Endothelial cell of umbilical vein (primary cell): ENCODE measurements around the gene PCTP. TPM values are rescaled to one million over a fixed set of nuclear protein-coding genes. Genes with fewer than 3 reads are reported as not detected.

Experiments used
- BruUV-seq: library from RNA; stranded (reverse); fragments of 400-500 nt; replicated peaks from 2 replicates; lab custom pipeline; 2021; lab: Mats Ljungman, UMichigan
- CTCF ChIA-PET: fragments of 300-600, 350-600 bp; sonication (Branson Sonifier 250); formaldehyde crosslinking; loops from one replicate; lab custom pipeline; 2021; ENCODE audit warnings: antibody characterized with exemption, inconsistent platforms; lab: Charles Lee
- POLR2A ChIA-PET: fragments of 300-600, 350-600 bp; sonication (Branson Sonifier 250); formaldehyde crosslinking; loops from one replicate; lab custom pipeline; 2021; ENCODE audit warnings: antibody characterized with exemption, inconsistent platforms; lab: Charles Lee
- DNase-seq: peaks from one replicate; pipeline ENCODE4 v3.0.0-alpha.2; 2011; ENCODE audit warnings: low read depth, low spot score
- FAIRE-seq: peaks from 2 replicates; lab custom pipeline; 2011; peaks lifted over from hg19 to GRCh38; lab: Jason Lieb, UNC
- H2AFZ ChIP-seq: 2 replicates; pipeline ENCODE4 v1.6.0; 2012; ENCODE audit warnings: low read depth, low read length, control low read depth, inconsistent platforms
- H3K27ac ChIP-seq: 2 replicates; pipeline ENCODE4 v1.5.1; 2011; ENCODE audit warnings: low read depth, mild to moderate bottlenecking, control low read depth, low read length, moderate library complexity; ENCODE audit not compliant: insufficient read depth
- H3K27me3 ChIP-seq, 2 experiments: 2 replicates each; pipeline versions ENCODE4 v1.6.0 to v1.6.1; 2011; ENCODE audit warnings: low read length in 2 of 2, mixed read lengths in 1 of 2; ENCODE audit not compliant: control insufficient read depth in 2 of 2, insufficient read depth in 2 of 2
- H3K36me3 ChIP-seq, 2 experiments: 2 replicates in 1 of 2; 3 replicates in 1 of 2; pipeline ENCODE4 v1.5.1; 2011; ENCODE audit warnings: low read length in 2 of 2, mild to moderate bottlenecking in 1 of 2, moderate library complexity in 1 of 2; ENCODE audit not compliant: control insufficient read depth in 2 of 2, insufficient read depth in 2 of 2; ENCODE audit errors: extremely low read depth in 1 of 2
- H3K4me1 ChIP-seq: 3 replicates; pipeline ENCODE4 v1.5.1; 2011; ENCODE audit warnings: mild to moderate bottlenecking, low read length; ENCODE audit not compliant: control insufficient read depth, insufficient read depth; ENCODE audit errors: extremely low read depth
- H3K4me2 ChIP-seq: 2 replicates; pipeline ENCODE4 v1.6.1; 2011; ENCODE audit warnings: low read length, control low read depth, mixed read lengths; ENCODE audit not compliant: insufficient read depth
- H3K4me3 ChIP-seq, 3 experiments: fragments of 200-600 bp in 1 of 3; sonication (generic), shearing (Covaris generic) in 1 of 3; replicated peaks in 1 of 3; 2 replicates each; pipeline ENCODE4 v1.5.1; 2011 to 2016; ENCODE audit warnings: control low read depth in 3 of 3, low read length in 3 of 3, mild to moderate bottlenecking in 2 of 3, inconsistent platforms in 1 of 3, low read depth in 1 of 3, moderate library complexity in 1 of 3; ENCODE audit not compliant: insufficient read depth in 1 of 3
- H3K79me2 ChIP-seq: 2 replicates; pipeline ENCODE4 v1.6.0; 2012; ENCODE audit warnings: low read length, inconsistent platforms; ENCODE audit not compliant: control insufficient read depth, insufficient read depth
- H3K9ac ChIP-seq: replicated peaks from 2 replicates; pipeline ENCODE3; 2011; ENCODE audit warnings: low read length, control low read depth; ENCODE audit not compliant: insufficient read depth; ENCODE audit errors: extremely low read depth
- H3K9me1 ChIP-seq: replicated peaks from 3 replicates; pipeline ENCODE4 v1.6.0; 2011; ENCODE audit warnings: mild to moderate bottlenecking, low read length; ENCODE audit not compliant: control insufficient read depth, insufficient read depth; ENCODE audit errors: extremely low read depth
- H3K9me3 ChIP-seq: replicated peaks from 2 replicates; pipeline ENCODE4 v1.5.1; 2012; ENCODE audit warnings: low read length, inconsistent platforms; ENCODE audit not compliant: control insufficient read depth, insufficient read depth
- H4K20me1 ChIP-seq: replicated peaks from 2 replicates; pipeline ENCODE3; 2011; ENCODE audit warnings: mild to moderate bottlenecking, low read length; ENCODE audit not compliant: control insufficient read depth, insufficient read depth; ENCODE audit errors: extremely low read depth
- CTCF ChIP-seq, 2 donors: IDR thresholded peaks; 1 replicate in 1 of 2; 2 replicates in 1 of 2; pipeline ENCODE4 v1.5.1; 2011; ENCODE audit warnings: low read length in 2 of 2, mild to moderate bottlenecking in 2 of 2, moderate library complexity in 2 of 2, control low read depth in 1 of 2, inconsistent platforms in 1 of 2, low read depth in 1 of 2; ENCODE audit not compliant: insufficient read depth in 1 of 2; ENCODE audit errors: extremely low read depth in 1 of 2
- EZH2 ChIP-seq: IDR thresholded peaks from 2 replicates; pipeline ENCODE4 v1.6.1; 2012; ENCODE audit warnings: borderline replicate concordance, low read depth, mild to moderate bottlenecking, moderate library complexity, low read length, inconsistent platforms; ENCODE audit not compliant: severe bottlenecking
- FOS ChIP-seq: IDR thresholded peaks from 2 replicates; pipeline ENCODE4 v1.6.1; 2011; ENCODE audit warnings: mild to moderate bottlenecking, low read length, moderate library complexity, borderline replicate concordance; ENCODE audit not compliant: insufficient read depth
- GATA2 ChIP-seq: IDR thresholded peaks from 2 replicates; pipeline ENCODE4 v1.7.0; 2011; ENCODE audit warnings: low read depth, mild to moderate bottlenecking, moderate library complexity, mixed read lengths, low read length; ENCODE audit not compliant: insufficient read length, insufficient read depth
- JUN ChIP-seq: IDR thresholded peaks from 2 replicates; pipeline ENCODE4 v1.6.1; 2011; ENCODE audit warnings: borderline replicate concordance, low read depth; ENCODE audit not compliant: insufficient read length, insufficient read depth
- MAX ChIP-seq: IDR thresholded peaks from 2 replicates; pipeline ENCODE4 v1.6.1; 2011; ENCODE audit not compliant: insufficient read depth, insufficient read length
- MYC ChIP-seq: IDR thresholded peaks from one replicate; pipeline ENCODE4 v1.6.1; 2011; ENCODE audit warnings: mild to moderate bottlenecking, low read depth, low read length
- POLR2A ChIP-seq: IDR thresholded peaks from 2 replicates; pipeline ENCODE4 v1.6.1; 2012; ENCODE audit warnings: low read depth, mild to moderate bottlenecking, control low read depth, low read length
- POLR2AphosphoS5 ChIP-seq: IDR thresholded peaks from 2 replicates; pipeline ENCODE4 v1.6.1; 2012; ENCODE audit warnings: low read depth, mild to moderate bottlenecking, control low read depth, low read length, moderate library complexity; ENCODE audit not compliant: insufficient read depth
- dilution Hi-C: fragments of 300-500 bp; cut with MboI; formaldehyde crosslinking; loops from one replicate; pipeline ENCODE4 v1.15.0; 2019; ENCODE audit warnings: low sequenced_read_pairs; ENCODE audit not compliant: extremely low pct_ligation_motif_present
- intact Hi-C: fragments of 100-400 bp; cut with micrococcal nuclease; formaldehyde crosslinking; loops from one replicate; pipeline ENCODE4 v1.10.0; 2022
- polyA plus RNA-seq, 4 experiments: library from polyadenylated mRNA; depleted of rRNA in 3 of 4; stranded (reverse) in 3 of 4; unstranded in 1 of 4; fragments of >200 nt; gene quantifications; 2 replicates each; pipeline versions ENCODE4 v1.2.1 to v1.2.3, GENCODE V29; 2011 to 2012; ENCODE audit warnings: missing spikeins in 1 of 4
- total RNA-seq: library from RNA; stranded (reverse); gene quantifications from 2 replicates; pipeline ENCODE4 v1.2.3, GENCODE V29; 2021

PCTP gene
- total and polyA plus RNA-seq, 2 donors (not counting 3 experiments of a cell fraction or from before 2014, with no cell fraction given): 13.5 to 18.3 TPM

- DNase-seq (peak; percentile 6), FAIRE-seq (no peak)
- Histone ChIP-seq H3K9me3 (no peaks in the 10 kb centered on the region), H3K27ac (no peak overlapping the region), H2AFZ (no peak overlapping the region), H3K27me3 (no peaks in the 10 kb centered on the region), H3K9ac (no peak overlapping the region), H3K4me3 (no peak overlapping the region), H3K4me2 (no peak overlapping the region), H3K79me2 (no peaks in the 10 kb centered on the region), H3K4me1 (no peaks in the 10 kb centered on the region), H3K9me1 (no peaks in the 10 kb centered on the region), H4K20me1 (no peaks in the 10 kb centered on the region), H3K36me3 (no peaks in the 10 kb centered on the region)
- intact Hi-C loops: no loop called here
- POLR2A ChIA-PET: no interaction called here
- no peak for TF ChIP-seq JUN
- TF ChIP-seq CTCF (IDR thresholded peaks at IDR 0.05; ENCODE audit: extremely low read depth in 1 of 2, insufficient read depth in 1 of 2, low read depth in 1 of 2, low read length in 2 of 2): no peak
- TF ChIP-seq EZH2: no peak
- no peak for TF ChIP-seq GATA2
- TF ChIP-seq MAX: no peak
- no peak for TF ChIP-seq FOS
- TF ChIP-seq POLR2A: no peak
- TF ChIP-seq POLR2AphosphoS5: no peak
- TF ChIP-seq MYC: no peak
- dilution Hi-C loops: no loop called here
- CTCF ChIA-PET: interaction anchor here (0.9 to 1.1 kb wide), 3 partner anchors 49 to 269 kb away, joined by 3 read pairs; no protein-coding TSS in a partner anchor
- no TSS peak for BruUV-seq
Measured at GRCh38 chr17:55783684-55784245, 32.9 kb downstream of the PCTP start.
